GM23338 (cell line): ENCODE measurements around the gene BACH1. TPM values are rescaled to one million over a fixed set of nuclear protein-coding genes. Genes with fewer than 3 reads are reported as not detected.

ENCODE experiments used
- ATAC-seq: fragments of 200-7000 bp; cut with Tn5 transposase; 3 replicates; pipeline ENCODE4 v1.9.1; 2020
- DNase-seq: peaks from one replicate; pipeline ENCODE4 v3.0.0-alpha.2; 2015; ENCODE audit warnings: low spot score
- H2AFZ ChIP-seq: fragments of 200-600 bp; sonication (generic); 2 replicates; pipeline ENCODE4 v1.8.0; 2016; ENCODE audit warnings: antibody characterized with exemption, mild to moderate bottlenecking, moderate library complexity
- H3F3A ChIP-seq: fragments of 200-600 bp; sonication (generic); replicated peaks from 2 replicates; pipeline ENCODE4 v1.8.0; 2017; ENCODE audit warnings: antibody characterized with exemption, mixed run types, low read depth
- H3K27ac ChIP-seq: fragments of 200-600 bp; sonication (generic); 2 replicates; pipeline ENCODE4 v1.6.1; 2016; ENCODE audit warnings: low read depth
- H3K27me3 ChIP-seq: fragments of 200-600 bp; sonication (generic); 2 replicates; pipeline ENCODE4 v1.8.0; 2016; ENCODE audit warnings: mild to moderate bottlenecking, mixed run types, moderate library complexity; ENCODE audit not compliant: insufficient read depth
- H3K36me3 ChIP-seq: fragments of 200-600 bp; sonication (generic); 2 replicates; pipeline ENCODE4 v1.8.0; 2016; ENCODE audit warnings: mild to moderate bottlenecking; ENCODE audit not compliant: insufficient read depth
- H3K4me1 ChIP-seq: fragments of 200-600 bp; sonication (generic); 2 replicates; pipeline ENCODE4 v1.8.0; 2016; ENCODE audit warnings: mild to moderate bottlenecking, moderate library complexity; ENCODE audit not compliant: insufficient read depth
- H3K4me2 ChIP-seq: fragments of 200-600 bp; sonication (generic); 2 replicates; pipeline ENCODE4 v1.7.1; 2017; ENCODE audit warnings: mixed run types
- H3K4me3 ChIP-seq: fragments of 200-600 bp; sonication (generic); 2 replicates; pipeline ENCODE4 v1.6.1; 2016; ENCODE audit warnings: mixed run types
- H3K79me2 ChIP-seq: fragments of 200-600 bp; sonication (generic); replicated peaks from 2 replicates; pipeline ENCODE4 v1.8.0; 2017; ENCODE audit warnings: mild to moderate bottlenecking; ENCODE audit not compliant: insufficient read depth
- H3K9me2 ChIP-seq: fragments of 200-600 bp; sonication (generic); 2 replicates; pipeline ENCODE4 v1.8.0; 2017; ENCODE audit not compliant: insufficient read depth
- H4K20me1 ChIP-seq: fragments of 200-600 bp; sonication (generic); replicated peaks from 2 replicates; pipeline ENCODE4 v1.8.0; 2017; ENCODE audit warnings: mild to moderate bottlenecking; ENCODE audit not compliant: insufficient read depth
- H3K27ac Mint-ChIP-seq: 2 replicates; pipeline ENCODE4 v1.8.0; 2020; ENCODE audit warnings: inconsistent platforms, mild to moderate bottlenecking, moderate library complexity, mixed read lengths
- H3K27me3 Mint-ChIP-seq: 3 replicates; pipeline ENCODE4 v1.8.0; 2022; ENCODE audit warnings: low read depth, mild to moderate bottlenecking, moderate library complexity, mixed read lengths, inconsistent platforms; ENCODE audit not compliant: insufficient read depth, poor library complexity
- H3K36me3 Mint-ChIP-seq: 3 replicates; pipeline ENCODE4 v1.8.0; 2021; ENCODE audit warnings: low read depth, mild to moderate bottlenecking, inconsistent platforms, moderate library complexity, mixed read lengths
- H3K4me1 Mint-ChIP-seq: 3 replicates; pipeline ENCODE4 v1.8.0; 2020; ENCODE audit warnings: mild to moderate bottlenecking, inconsistent platforms, mixed read lengths
- H3K4me3 Mint-ChIP-seq: 3 replicates; pipeline ENCODE4 v1.8.0; 2021; ENCODE audit warnings: moderate library complexity, mild to moderate bottlenecking, inconsistent platforms, mixed read lengths
- H3K9me3 Mint-ChIP-seq: 3 replicates; pipeline ENCODE4 v1.8.0; 2020; ENCODE audit warnings: moderate library complexity, mild to moderate bottlenecking, inconsistent platforms, mixed read lengths
- CREB1 ChIP-seq: fragments of 250-450 bp; sonication (Bioruptor Pico); IDR thresholded peaks from 2 replicates; pipeline ENCODE4 v1.5.0; 2020; ENCODE audit warnings: low read depth, mild to moderate bottlenecking, moderate library complexity
- EZH2phosphoT487 ChIP-seq: fragments of 200-600 bp; sonication (generic); IDR thresholded peaks from one replicate; pipeline ENCODE4 v1.8.1; 2018; ENCODE audit warnings: antibody characterized with exemption; ENCODE audit not compliant: unreplicated experiment
- JUNB ChIP-seq: IDR thresholded peaks from one replicate; pipeline ENCODE4 v1.6.1; 2016; ENCODE audit warnings: antibody characterized with exemption; ENCODE audit not compliant: unreplicated experiment
- NANOG ChIP-seq: IDR thresholded peaks from 2 replicates; pipeline ENCODE4 v1.6.1; 2016; ENCODE audit warnings: antibody characterized with exemption, borderline replicate concordance
- STAT1 ChIP-seq: IDR thresholded peaks from one replicate; pipeline ENCODE4 v1.6.1; 2016; ENCODE audit warnings: antibody characterized with exemption; ENCODE audit not compliant: unreplicated experiment
- ZNF114 ChIP-seq: fragments of 250-450 bp; sonication (Bioruptor Pico); IDR thresholded peaks from 2 replicates; pipeline ENCODE4 v1.5.0; 2020; ENCODE audit warnings: mild to moderate bottlenecking, moderate library complexity
- ZNF331 ChIP-seq: fragments of 250-450 bp; sonication (Bioruptor Pico); IDR thresholded peaks from 2 replicates; pipeline ENCODE4 v1.5.0; 2020; ENCODE audit warnings: low read depth, mild to moderate bottlenecking, moderate library complexity
- polyA plus RNA-seq: library from polyadenylated mRNA; unstranded; fragments of >200 nt; fragmentation: Nextera tagmentation; extraction: Ambion mirVana; gene quantifications from 2 replicates; pipeline ENCODE4 v1.2.1, GENCODE V29; 2016
- total RNA-seq: library from RNA; depleted of rRNA; stranded (reverse); fragments of >200 nt; shearing (Covaris generic); gene quantifications from 2 replicates; pipeline ENCODE4 v1.2.3, GENCODE V29; 2014
- TF ChIP-seq, protein P1 (sequence below): IDR thresholded peaks from 2 replicates; pipeline ENCODE4 v1.6.1; 2016; ENCODE audit warnings: antibody characterized with exemption
- TF ChIP-seq, protein P2 (sequence below): IDR thresholded peaks from one replicate; pipeline ENCODE4 v1.6.1; 2018; ENCODE audit warnings: antibody characterized with exemption; ENCODE audit not compliant: unreplicated experiment
- TF ChIP-seq, protein P3 (sequence below): fragments of 250-450 bp; sonication (Bioruptor Pico); IDR thresholded peaks from 2 replicates; pipeline ENCODE4 v1.5.0; 2020; ENCODE audit warnings: mild to moderate bottlenecking, moderate library complexity

Gene BACH1
- total and polyA plus RNA-seq, 2 experiments from 2014 or later, result 18.9 to 41.2 TPM

DNA sequence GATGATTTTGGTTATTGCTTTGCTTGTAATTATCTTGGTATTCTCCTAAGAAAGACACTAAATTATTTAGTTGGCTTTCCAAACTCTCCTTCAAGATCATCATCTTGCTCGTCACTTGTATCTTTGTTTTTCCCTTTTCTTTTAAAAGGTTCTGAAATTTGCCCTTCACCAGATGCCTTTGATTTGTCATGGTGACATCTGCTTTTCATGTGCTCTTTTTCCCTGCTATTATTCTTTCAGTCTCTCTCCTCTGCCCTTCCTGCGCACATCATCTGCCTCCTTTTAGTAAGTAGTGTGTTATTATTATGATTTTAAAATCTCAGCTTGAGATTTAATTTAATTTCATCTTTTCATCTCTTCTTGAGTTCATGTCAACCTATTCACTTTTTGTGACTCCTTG lies 92.1 kb downstream of the BACH1 start (continued):
- TF ChIP-seq, protein P1, sequence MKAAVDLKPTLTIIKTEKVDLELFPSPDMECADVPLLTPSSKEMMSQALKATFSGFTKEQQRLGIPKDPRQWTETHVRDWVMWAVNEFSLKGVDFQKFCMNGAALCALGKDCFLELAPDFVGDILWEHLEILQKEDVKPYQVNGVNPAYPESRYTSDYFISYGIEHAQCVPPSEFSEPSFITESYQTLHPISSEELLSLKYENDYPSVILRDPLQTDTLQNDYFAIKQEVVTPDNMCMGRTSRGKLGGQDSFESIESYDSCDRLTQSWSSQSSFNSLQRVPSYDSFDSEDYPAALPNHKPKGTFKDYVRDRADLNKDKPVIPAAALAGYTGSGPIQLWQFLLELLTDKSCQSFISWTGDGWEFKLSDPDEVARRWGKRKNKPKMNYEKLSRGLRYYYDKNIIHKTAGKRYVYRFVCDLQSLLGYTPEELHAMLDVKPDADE, result no peak
- no peak for TF ChIP-seq NANOG
- TF ChIP-seq CREB1 (CRISPR knock-in tag), result no peak
- no peak for TF ChIP-seq STAT1
- TF ChIP-seq ZNF331, result no peak
- TF ChIP-seq, protein P2, sequence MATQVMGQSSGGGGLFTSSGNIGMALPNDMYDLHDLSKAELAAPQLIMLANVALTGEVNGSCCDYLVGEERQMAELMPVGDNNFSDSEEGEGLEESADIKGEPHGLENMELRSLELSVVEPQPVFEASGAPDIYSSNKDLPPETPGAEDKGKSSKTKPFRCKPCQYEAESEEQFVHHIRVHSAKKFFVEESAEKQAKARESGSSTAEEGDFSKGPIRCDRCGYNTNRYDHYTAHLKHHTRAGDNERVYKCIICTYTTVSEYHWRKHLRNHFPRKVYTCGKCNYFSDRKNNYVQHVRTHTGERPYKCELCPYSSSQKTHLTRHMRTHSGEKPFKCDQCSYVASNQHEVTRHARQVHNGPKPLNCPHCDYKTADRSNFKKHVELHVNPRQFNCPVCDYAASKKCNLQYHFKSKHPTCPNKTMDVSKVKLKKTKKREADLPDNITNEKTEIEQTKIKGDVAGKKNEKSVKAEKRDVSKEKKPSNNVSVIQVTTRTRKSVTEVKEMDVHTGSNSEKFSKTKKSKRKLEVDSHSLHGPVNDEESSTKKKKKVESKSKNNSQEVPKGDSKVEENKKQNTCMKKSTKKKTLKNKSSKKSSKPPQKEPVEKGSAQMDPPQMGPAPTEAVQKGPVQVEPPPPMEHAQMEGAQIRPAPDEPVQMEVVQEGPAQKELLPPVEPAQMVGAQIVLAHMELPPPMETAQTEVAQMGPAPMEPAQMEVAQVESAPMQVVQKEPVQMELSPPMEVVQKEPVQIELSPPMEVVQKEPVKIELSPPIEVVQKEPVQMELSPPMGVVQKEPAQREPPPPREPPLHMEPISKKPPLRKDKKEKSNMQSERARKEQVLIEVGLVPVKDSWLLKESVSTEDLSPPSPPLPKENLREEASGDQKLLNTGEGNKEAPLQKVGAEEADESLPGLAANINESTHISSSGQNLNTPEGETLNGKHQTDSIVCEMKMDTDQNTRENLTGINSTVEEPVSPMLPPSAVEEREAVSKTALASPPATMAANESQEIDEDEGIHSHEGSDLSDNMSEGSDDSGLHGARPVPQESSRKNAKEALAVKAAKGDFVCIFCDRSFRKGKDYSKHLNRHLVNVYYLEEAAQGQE, result no peak
- no peak for TF ChIP-seq ZNF114
- TF ChIP-seq JUNB, result no peak

DNA sequence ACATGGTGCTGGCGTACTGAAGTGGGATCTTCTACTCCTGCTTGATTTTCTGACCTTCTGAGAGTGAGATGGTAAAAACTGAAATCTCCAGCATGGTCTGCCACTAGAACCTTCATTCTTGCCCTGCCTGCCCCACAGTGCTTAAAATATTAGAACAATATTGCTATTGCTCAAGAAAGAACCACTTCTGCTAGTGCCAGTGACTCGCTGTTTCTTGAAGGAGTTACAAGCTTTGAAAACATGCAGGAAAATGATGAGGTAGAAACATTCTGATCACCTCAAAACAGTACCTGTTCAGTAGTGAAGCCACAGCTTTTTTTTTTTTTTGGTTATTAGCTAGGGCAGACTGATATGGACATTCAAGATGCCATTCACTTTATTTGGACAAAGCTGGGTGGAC lies 95.3 kb downstream of the BACH1 start:
- Histone ChIP-seq H3K9me2 (0 out of 2 replicates have a peak, but pooled peaks cover 3% of the 10 kb centered on the region), H3K4me2 (no peak overlapping the region), H2AFZ (no peak overlapping the region), H3K79me2 (no peaks in the 10 kb centered on the region), H3K4me1 (no peaks in the 10 kb centered on the region), H3K36me3 (no peaks in the 10 kb centered on the region), H3K27ac (no peak overlapping the region), H3K27me3 (no peaks in the 10 kb centered on the region), H3K4me3 (no peak overlapping the region), H4K20me1 (no peaks in the 10 kb centered on the region), H3F3A (no peaks in the 10 kb centered on the region)
- DNase-seq (no peak), ATAC-seq (no peak)
- Mint-ChIP-seq H3K27me3 (peaks cover 2% of the 10 kb centered on the region), H3K27ac (no peak overlapping the region), H3K9me3 (peaks cover 17% of the 10 kb centered on the region; the same call in 2 of the 3 replicates), H3K4me1 (no peaks in the 10 kb centered on the region), H3K4me3 (no peak overlapping the region), H3K36me3 (peaks cover 15% of the 10 kb centered on the region)
- TF ChIP-seq EZH2phosphoT487 (no peak), NANOG (no peak)
- TF ChIP-seq, protein P3, sequence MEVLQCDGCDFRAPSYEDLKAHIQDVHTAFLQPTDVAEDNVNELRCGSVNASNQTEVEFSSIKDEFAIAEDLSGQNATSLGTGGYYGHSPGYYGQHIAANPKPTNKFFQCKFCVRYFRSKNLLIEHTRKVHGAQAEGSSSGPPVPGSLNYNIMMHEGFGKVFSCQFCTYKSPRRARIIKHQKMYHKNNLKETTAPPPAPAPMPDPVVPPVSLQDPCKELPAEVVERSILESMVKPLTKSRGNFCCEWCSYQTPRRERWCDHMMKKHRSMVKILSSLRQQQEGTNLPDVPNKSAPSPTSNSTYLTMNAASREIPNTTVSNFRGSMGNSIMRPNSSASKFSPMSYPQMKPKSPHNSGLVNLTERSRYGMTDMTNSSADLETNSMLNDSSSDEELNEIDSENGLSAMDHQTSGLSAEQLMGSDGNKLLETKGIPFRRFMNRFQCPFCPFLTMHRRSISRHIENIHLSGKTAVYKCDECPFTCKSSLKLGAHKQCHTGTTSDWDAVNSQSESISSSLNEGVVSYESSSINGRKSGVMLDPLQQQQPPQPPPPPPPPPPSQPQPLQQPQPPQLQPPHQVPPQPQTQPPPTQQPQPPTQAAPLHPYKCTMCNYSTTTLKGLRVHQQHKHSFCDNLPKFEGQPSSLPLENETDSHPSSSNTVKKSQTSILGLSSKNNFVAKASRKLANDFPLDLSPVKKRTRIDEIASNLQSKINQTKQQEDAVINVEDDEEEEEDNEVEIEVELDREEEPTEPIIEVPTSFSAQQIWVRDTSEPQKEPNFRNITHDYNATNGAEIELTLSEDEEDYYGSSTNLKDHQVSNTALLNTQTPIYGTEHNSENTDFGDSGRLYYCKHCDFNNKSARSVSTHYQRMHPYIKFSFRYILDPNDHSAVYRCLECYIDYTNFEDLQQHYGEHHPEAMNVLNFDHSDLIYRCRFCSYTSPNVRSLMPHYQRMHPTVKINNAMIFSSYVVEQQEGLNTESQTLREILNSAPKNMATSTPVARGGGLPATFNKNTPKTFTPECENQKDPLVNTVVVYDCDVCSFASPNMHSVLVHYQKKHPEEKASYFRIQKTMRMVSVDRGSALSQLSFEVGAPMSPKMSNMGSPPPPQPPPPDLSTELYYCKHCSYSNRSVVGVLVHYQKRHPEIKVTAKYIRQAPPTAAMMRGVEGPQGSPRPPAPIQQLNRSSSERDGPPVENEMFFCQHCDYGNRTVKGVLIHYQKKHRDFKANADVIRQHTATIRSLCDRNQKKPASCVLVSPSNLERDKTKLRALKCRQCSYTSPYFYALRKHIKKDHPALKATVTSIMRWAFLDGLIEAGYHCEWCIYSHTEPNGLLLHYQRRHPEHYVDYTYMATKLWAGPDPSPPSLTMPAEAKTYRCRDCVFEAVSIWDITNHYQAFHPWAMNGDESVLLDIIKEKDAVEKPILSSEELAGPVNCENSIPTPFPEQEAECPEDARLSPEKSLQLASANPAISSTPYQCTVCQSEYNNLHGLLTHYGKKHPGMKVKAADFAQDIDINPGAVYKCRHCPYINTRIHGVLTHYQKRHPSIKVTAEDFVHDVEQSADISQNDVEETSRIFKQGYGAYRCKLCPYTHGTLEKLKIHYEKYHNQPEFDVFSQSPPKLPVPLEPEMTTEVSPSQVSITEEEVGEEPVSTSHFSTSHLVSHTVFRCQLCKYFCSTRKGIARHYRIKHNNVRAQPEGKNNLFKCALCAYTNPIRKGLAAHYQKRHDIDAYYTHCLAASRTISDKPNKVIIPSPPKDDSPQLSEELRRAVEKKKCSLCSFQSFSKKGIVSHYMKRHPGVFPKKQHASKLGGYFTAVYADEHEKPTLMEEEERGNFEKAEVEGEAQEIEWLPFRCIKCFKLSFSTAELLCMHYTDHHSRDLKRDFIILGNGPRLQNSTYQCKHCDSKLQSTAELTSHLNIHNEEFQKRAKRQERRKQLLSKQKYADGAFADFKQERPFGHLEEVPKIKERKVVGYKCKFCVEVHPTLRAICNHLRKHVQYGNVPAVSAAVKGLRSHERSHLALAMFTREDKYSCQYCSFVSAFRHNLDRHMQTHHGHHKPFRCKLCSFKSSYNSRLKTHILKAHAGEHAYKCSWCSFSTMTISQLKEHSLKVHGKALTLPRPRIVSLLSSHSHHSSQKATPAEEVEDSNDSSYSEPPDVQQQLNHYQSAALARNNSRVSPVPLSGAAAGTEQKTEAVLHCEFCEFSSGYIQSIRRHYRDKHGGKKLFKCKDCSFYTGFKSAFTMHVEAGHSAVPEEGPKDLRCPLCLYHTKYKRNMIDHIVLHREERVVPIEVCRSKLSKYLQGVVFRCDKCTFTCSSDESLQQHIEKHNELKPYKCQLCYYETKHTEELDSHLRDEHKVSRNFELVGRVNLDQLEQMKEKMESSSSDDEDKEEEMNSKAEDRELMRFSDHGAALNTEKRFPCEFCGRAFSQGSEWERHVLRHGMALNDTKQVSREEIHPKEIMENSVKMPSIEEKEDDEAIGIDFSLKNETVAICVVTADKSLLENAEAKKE (CRISPR knock-in tag), result no peak
- TF ChIP-seq, protein P2, result no peak
